ENCODE data around the gene C1QTNF2.

GRCh38 chr5:160367261-160367660 is 3.2 kb downstream of the C1QTNF2 start:
- TF ChIP-seq YY1 (IDR thresholded peaks at IDR 0.05) (no peak), NR2F2 (IDR thresholded peaks at IDR 0.05) (no peak), CTCF (IDR thresholded peaks at IDR 0.05; ENCODE audit: low read depth, low read length, missing input control) (no peak), ATF3 (IDR thresholded peaks at IDR 0.05) (no peak)
